ENCODE results near the gene KRTAP10-3.
"Not testable (repeated sequence)": the region's sequence is repeated elsewhere in the genome, so short reads cannot be mapped to it uniquely, and the experiment has no call there.

Gene KRTAP10-3

GRCh38 chr21:44590311-44590721 lies 31.7 kb upstream of the KRTAP10-3 start:
- no peak for DNase-seq (ENCODE audit: low spot score)

- no peak for DNase-seq (ENCODE audit: low spot score)
These were observed 31.2 kb upstream of the KRTAP10-3 start for GRCh38 chr21:44589586-44590305.

GRCh38 chr21:44589094-44589493 lies 30.5 kb upstream of the KRTAP10-3 start:
- DNase-seq (ENCODE audit: low spot score): no peak

GRCh38 chr21:44585892-44586291 lies 27.3 kb upstream of the KRTAP10-3 start:
- no peak for DNase-seq (ENCODE audit: low spot score)

- DNase-seq (ENCODE audit: low spot score): no peak
These were observed 25.2 kb upstream of the KRTAP10-3 start for GRCh38 chr21:44583800-44584147.

GRCh38 chr21:44583089-44583799 lies 24.6 kb upstream of the KRTAP10-3 start:
- DNase-seq (ENCODE audit: low spot score): no peak

GRCh38 chr21:44582055-44582454 lies 23.5 kb upstream of the KRTAP10-3 start:
- no peak for DNase-seq (ENCODE audit: low spot score)

GRCh38 chr21:44581158-44581557 lies 22.6 kb upstream of the KRTAP10-3 start:
- no peak for DNase-seq (ENCODE audit: low spot score)

- not testable (repeated sequence) for DNase-seq (ENCODE audit: low spot score)
These were observed 21.7 kb upstream of the KRTAP10-3 start, which contains the start of gene KRTAP10-5 for GRCh38 chr21:44580231-44580821. TSS of gene KRTAP10-5 (minus strand) at chr21:44580604. CDS start at chr21:44580578, 26 bp downstream.

GRCh38 chr21:44579833-44580144 lies 21.2 kb upstream of the KRTAP10-3 start:
- no peak for DNase-seq (ENCODE audit: low spot score)

- no peak for DNase-seq (ENCODE audit: low spot score)
These were observed 20.6 kb upstream of the KRTAP10-3 start for GRCh38 chr21:44579056-44579832.

GRCh38 chr21:44578371-44579055 lies 19.9 kb upstream of the KRTAP10-3 start:
- no peak for DNase-seq (ENCODE audit: low spot score)

GRCh38 chr21:44576025-44576420 lies 17.4 kb upstream of the KRTAP10-3 start:
- DNase-seq (ENCODE audit: low spot score): no peak

- DNase-seq (ENCODE audit: low spot score): no peak
These were observed 16.9 kb upstream of the KRTAP10-3 start for GRCh38 chr21:44575307-44576024.

- DNase-seq (ENCODE audit: low spot score): no peak
These were observed 16.1 kb upstream of the KRTAP10-3 start for GRCh38 chr21:44574457-44575306.

- DNase-seq (ENCODE audit: low spot score): not testable (repeated sequence)
These were observed 15.2 kb upstream of the KRTAP10-3 start, which contains the start of gene KRTAP10-4 for GRCh38 chr21:44573630-44574456. TSS of gene KRTAP10-4 (plus strand) at chr21:44573729. CDS start at chr21:44573759, 30 bp downstream.

GRCh38 chr21:44572959-44573583 lies 14.5 kb upstream of the KRTAP10-3 start:
- DNase-seq (ENCODE audit: low spot score): peak; percentile 48

GRCh38 chr21:44571844-44572782 lies 13.5 kb upstream of the KRTAP10-3 start:
- DNase-seq (ENCODE audit: low spot score): no peak
